Epithelial cell of proximal tubule (primary cell): ENCODE results near the gene FCHSD2. TPM values are rescaled to one million over a fixed set of nuclear protein-coding genes. Genes with fewer than 3 reads are reported as not detected.

Source experiments
- DNase-seq: peaks from one replicate; pipeline ENCODE4 v3.0.0-alpha.2; 2011; ENCODE audit warnings: low read depth
- H3K4me3 ChIP-seq: 2 replicates; pipeline ENCODE4 v1.5.1; 2011; ENCODE audit warnings: low read depth, mild to moderate bottlenecking, low read length
- CTCF ChIP-seq: conservative IDR thresholded peaks from 2 replicates; pipeline ENCODE4 v1.5.1; 2012; ENCODE audit warnings: low read depth, mild to moderate bottlenecking, low read length
- total RNA-seq: library from RNA; depleted of rRNA; stranded (reverse); fragments of >200 nt; gene quantifications from 2 replicates; pipeline ENCODE4 v1.2.3, GENCODE V29; 2015

The FCHSD2 gene
- total RNA-seq, 1 donor from 2014 or later = 8.8 TPM

GRCh38 chr11:72872012-72872411 is 270.1 kb downstream of the FCHSD2 start:
- no peak for TF ChIP-seq CTCF
- DNase-seq = no peak
- H3K4me3 ChIP-seq = no peak overlapping the region

- no peak for DNase-seq
- TF ChIP-seq CTCF = no peak
- no peak overlapping the region for H3K4me3 ChIP-seq
Measured at GRCh38 chr11:72871119-72871518, 271.0 kb downstream of the FCHSD2 start.

GRCh38 chr11:72869831-72870230 is 272.3 kb downstream of the FCHSD2 start:
- DNase-seq = no peak
- H3K4me3 ChIP-seq = no peak overlapping the region
- no peak for TF ChIP-seq CTCF

GRCh38 chr11:72867970-72868369 is 274.1 kb downstream of the FCHSD2 start:
- no peak for TF ChIP-seq CTCF
- DNase-seq = no peak
- no peak overlapping the region for H3K4me3 ChIP-seq

GRCh38 chr11:72864702-72865655 is 277.1 kb downstream of the FCHSD2 start:
- H3K4me3 ChIP-seq = no peak overlapping the region
- TF ChIP-seq CTCF = no peak
- no peak for DNase-seq

GRCh38 chr11:72863916-72864315 is 278.2 kb downstream of the FCHSD2 start:
- DNase-seq = no peak
- H3K4me3 ChIP-seq = no peak overlapping the region
- no peak for TF ChIP-seq CTCF

GRCh38 chr11:72863091-72863490 is 279.0 kb downstream of the FCHSD2 start:
- DNase-seq = no peak
- H3K4me3 ChIP-seq = no peak overlapping the region
- TF ChIP-seq CTCF = no peak
